Sigmoid colon (tissue), 4 donors: ENCODE measurements around the gene RASGRF2.

Experiments used
- CTCF ChIP-seq, 4 experiments: fragments of 450-650 bp in 3 of 4; fragments of 200-600 bp in 1 of 4; IDR thresholded peaks; one replicate each; pipeline ENCODE4 v1.5.1; 2016 to 2019; ENCODE audit warnings: antibody characterized with exemption in 4 of 4, mild to moderate bottlenecking in 3 of 4, moderate library complexity in 2 of 4
- EP300 ChIP-seq, 4 donors: sonication (generic); formaldehyde crosslinking; IDR thresholded peaks; one replicate each; pipeline ENCODE4 v1.6.1; 2017; ENCODE audit warnings: antibody characterized with exemption in 4 of 4
- POLR2A ChIP-seq, 2 donors: fragments of 450-650 bp; IDR thresholded peaks; one replicate each; pipeline ENCODE4 v1.6.1; 2016; ENCODE audit warnings: antibody characterized with exemption in 2 of 2, mild to moderate bottlenecking in 2 of 2, moderate library complexity in 2 of 2

GRCh38 chr5:81216152-81216551 is 256.0 kb downstream of the RASGRF2 start:
- TF ChIP-seq POLR2A (IDR thresholded peaks at IDR 0.05) (no peak), CTCF (IDR thresholded peaks at IDR 0.05) (no peak), EP300 (IDR thresholded peaks at IDR 0.05) (no peak)
